HepG2 (cell line): ENCODE results near the gene ADAMTS13. TPM values are rescaled to one million over a fixed set of nuclear protein-coding genes. Genes with fewer than 3 reads are reported as not detected.

Experiments
- ATAC-seq: fragments of 200-7000 bp; cut with Tn5 transposase; 3 replicates; pipeline ENCODE4 v1.9.1; 2020; ENCODE audit warnings: mild to moderate bottlenecking, moderate library complexity
- BruUV-seq: library from RNA; stranded (reverse); fragments of 400-500 nt; replicated peaks from 2 replicates; lab custom pipeline; 2021; lab: Mats Ljungman, UMichigan
- CTCF ChIA-PET: fragments of 300-600 bp; formaldehyde crosslinking; extraction: SDS; loops from one replicate; lab custom pipeline; 2021; ENCODE audit warnings: low total read pairs, inconsistent platforms, low intra/inter-chr PET ratio; lab: Yijun Ruan, JAX
- POLR2A ChIA-PET: fragments of 350-600 bp; sonication (Branson Sonifier 250); formaldehyde crosslinking; loops from one replicate; lab custom pipeline; 2020; ENCODE audit warnings: antibody characterized with exemption, inconsistent platforms; lab: Yijun Ruan, JAX
- DNase-seq: peaks from one replicate; pipeline ENCODE4 v3.0.0-alpha.2; 2015; ENCODE audit warnings: low spot score
- FAIRE-seq: peaks from 3 replicates; lab custom pipeline; 2011; peaks lifted over from hg19 to GRCh38; lab: Jason Lieb, UNC
- H2AFZ ChIP-seq: one replicate; pipeline ENCODE4 v1.6.1; 2011; ENCODE audit warnings: low read length, inconsistent platforms
- H3K27ac ChIP-seq: fragments of 300-600 bp; 3 replicates; pipeline ENCODE4 v1.8.0; 2011; ENCODE audit warnings: mixed run types, mild to moderate bottlenecking, mixed read lengths, low read length, inconsistent platforms; ENCODE audit not compliant: insufficient read depth; ENCODE audit errors: extremely low read length
- H3K27me3 ChIP-seq, 2 experiments: fragments of 200-600 bp in 1 of 2; 2 replicates in 1 of 2; 3 replicates in 1 of 2; pipeline versions ENCODE4 v1.6.0 to v1.8.0; 2011; ENCODE audit warnings: low read length in 2 of 2, mild to moderate bottlenecking in 2 of 2, moderate library complexity in 2 of 2, inconsistent platforms in 1 of 2; ENCODE audit not compliant: insufficient read depth in 2 of 2, control insufficient read depth in 1 of 2
- H3K36me3 ChIP-seq, 2 experiments: fragments of 200-600 bp in 1 of 2; replicated peaks in 1 of 2; 2 replicates in 1 of 2; 3 replicates in 1 of 2; pipeline versions ENCODE4 v1.5.1 to v1.8.0; 2011; ENCODE audit warnings: low read length in 2 of 2, inconsistent platforms in 1 of 2; ENCODE audit not compliant: insufficient read depth in 2 of 2, control insufficient read depth in 1 of 2
- H3K4me1 ChIP-seq: 2 replicates; pipeline ENCODE4 v1.5.1; 2012; ENCODE audit warnings: low read length, inconsistent platforms; ENCODE audit not compliant: insufficient read depth
- H3K4me2 ChIP-seq: 2 replicates; pipeline ENCODE4 v1.6.0; 2011; ENCODE audit warnings: low read depth, low read length, inconsistent platforms
- H3K4me3 ChIP-seq, 3 experiments: fragments of 200-600 bp in 1 of 3; sonication (generic), shearing (Covaris generic) in 1 of 3; replicated peaks in 1 of 3; 2 replicates each; pipeline ENCODE4 v1.5.1; 2011 to 2016; ENCODE audit warnings: low read length in 3 of 3, inconsistent platforms in 2 of 3, low read depth in 2 of 3, mild to moderate bottlenecking in 2 of 3, control low read depth in 1 of 3, mixed read lengths in 1 of 3; ENCODE audit not compliant: insufficient read depth in 1 of 3
- H3K79me2 ChIP-seq: one replicate; pipeline ENCODE4 v1.6.1; 2011; ENCODE audit warnings: low read length, inconsistent platforms; ENCODE audit not compliant: insufficient read depth
- H3K9ac ChIP-seq: 2 replicates; pipeline ENCODE4 v1.6.0; 2011; ENCODE audit warnings: mild to moderate bottlenecking, low read depth, low read length, inconsistent platforms; ENCODE audit not compliant: insufficient read depth
- H3K9me3 ChIP-seq: 2 replicates; pipeline ENCODE4 v1.5.1; 2012; ENCODE audit warnings: mild to moderate bottlenecking, low read length
- H4K20me1 ChIP-seq: 2 replicates; pipeline ENCODE4 v1.6.0; 2011; ENCODE audit warnings: inconsistent platforms, mild to moderate bottlenecking, low read length, moderate library complexity; ENCODE audit not compliant: insufficient read depth
- BRD4 ChIP-seq: sonication (generic); formaldehyde crosslinking; IDR thresholded peaks from 2 replicates; pipeline ENCODE4 v1.4.0; 2020; ENCODE audit warnings: missing genetic modification reagents
- HNF4G ChIP-seq, 2 experiments: sonication (generic) in 1 of 2; formaldehyde crosslinking in 1 of 2; IDR thresholded peaks; 2 replicates each; pipeline versions ENCODE4 v1.4.0 to v1.6.1; 2011 to 2020; ENCODE audit warnings: borderline replicate concordance in 2 of 2, low read depth in 2 of 2, mild to moderate bottlenecking in 2 of 2, low read length in 1 of 2, missing genetic modification reagents in 1 of 2, moderate library complexity in 1 of 2
- HOXD1 ChIP-seq: sonication (generic); formaldehyde crosslinking; IDR thresholded peaks from 2 replicates; pipeline ENCODE4 v1.5.0; 2020; ENCODE audit warnings: missing genetic modification reagents
- IRF2 ChIP-seq: IDR thresholded peaks from 2 replicates; pipeline ENCODE4 v1.6.1; 2018; ENCODE audit warnings: missing genetic modification reagents, missing compliant biosample characterization
- MAZ ChIP-seq, 2 experiments: sonication (generic) in 1 of 2; formaldehyde crosslinking in 1 of 2; IDR thresholded peaks; 2 replicates each; pipeline versions ENCODE4 v1.5.0 to v1.6.1; 2012 to 2020; ENCODE audit warnings: low read depth in 2 of 2, mild to moderate bottlenecking in 2 of 2, borderline replicate concordance in 1 of 2, improper control_type of control experiment in 1 of 2, low read length in 1 of 2, missing genetic modification reagents in 1 of 2, moderate library complexity in 1 of 2
- TP53 ChIP-seq: sonication (generic); formaldehyde crosslinking; conservative IDR thresholded peaks from 2 replicates; pipeline ENCODE4 v1.4.0; 2020; ENCODE audit warnings: missing genetic modification reagents
- ZFP62 ChIP-seq: sonication (generic); formaldehyde crosslinking; IDR thresholded peaks from 2 replicates; pipeline ENCODE4 v1.4.0; 2020; ENCODE audit warnings: missing genetic modification reagents
- ZNF75D ChIP-seq: sonication (generic); formaldehyde crosslinking; IDR thresholded peaks from 2 replicates; pipeline ENCODE4 v1.8.1; 2023; ENCODE audit warnings: missing genetic modification reagents, mild to moderate bottlenecking, borderline replicate concordance
- ZNF775 ChIP-seq: sonication (generic); formaldehyde crosslinking; IDR thresholded peaks from 2 replicates; pipeline ENCODE4 v1.4.0; 2020; ENCODE audit warnings: missing genetic modification reagents, mild to moderate bottlenecking, moderate library complexity, borderline replicate concordance
- ZNF878 ChIP-seq: sonication (generic); formaldehyde crosslinking; IDR thresholded peaks from 2 replicates; pipeline ENCODE4 v1.8.1; 2023; ENCODE audit warnings: mild to moderate bottlenecking, missing genetic modification reagents, moderate library complexity
- WGBS: methylation state at CpG from one replicate; pipeline ENCODE4 v1.1.6; 2017; ENCODE audit warnings: low lambda C conversion rate; 5-methylcytosine and 5-hydroxymethylcytosine counted together
- in situ Hi-C: cut with HindIII; loops from 2 replicates; pipeline ENCODE4 v1.10.0; 2017; ENCODE audit warnings: low pct_unique_long_range_greater_than_20kb; ENCODE audit not compliant: extremely low pct_ligation_motif_present
- intact Hi-C: fragments of 100-400 bp; cut with micrococcal nuclease; formaldehyde crosslinking; loops from one replicate; pipeline ENCODE4 v1.10.0; 2022; ENCODE audit not compliant: unreplicated experiment
- polyA plus RNA-seq, 8 experiments: library from polyadenylated mRNA; depleted of rRNA in 3 of 8; stranded (reverse) in 7 of 8; unstranded in 1 of 8; fragments of >200 nt; fragmentation: Illumina TruSeq in 4 of 8; extraction: Trizol in 4 of 8; gene quantifications; 2 replicates each; pipeline versions ENCODE4 v1.2.1 to v1.2.3, GENCODE V29; 2011 to 2016; ENCODE audit warnings: low read depth in 4 of 8, missing spikeins in 1 of 8, mixed read lengths in 1 of 8; ENCODE audit not compliant: insufficient read depth in 1 of 8
- total RNA-seq, 5 experiments: library from RNA; depleted of rRNA; stranded (reverse); fragments of >200 nt; fragmentation: Illumina TruSeq; extraction: Trizol; gene quantifications; 2 replicates each; pipeline ENCODE4 v1.2.3, GENCODE V29; 2016; ENCODE audit warnings: low read depth in 1 of 5
- TF ChIP-seq, protein P1 (sequence below): sonication (generic); formaldehyde crosslinking; IDR thresholded peaks from 2 replicates; pipeline ENCODE4 v1.5.0; 2020; ENCODE audit warnings: mild to moderate bottlenecking, missing genetic modification reagents, borderline replicate concordance
- TF ChIP-seq, protein P2 (sequence below): IDR thresholded peaks from 2 replicates; pipeline ENCODE4 v1.6.1; 2012; ENCODE audit warnings: low read depth, low read length, improper control_type of control experiment

Gene ADAMTS13
- total and polyA plus RNA-seq, 2 of the 13 experiments (the other 11 are each of a cell fraction or from before 2014, with no cell fraction given): 0.91 to 4.5 TPM

DNA sequence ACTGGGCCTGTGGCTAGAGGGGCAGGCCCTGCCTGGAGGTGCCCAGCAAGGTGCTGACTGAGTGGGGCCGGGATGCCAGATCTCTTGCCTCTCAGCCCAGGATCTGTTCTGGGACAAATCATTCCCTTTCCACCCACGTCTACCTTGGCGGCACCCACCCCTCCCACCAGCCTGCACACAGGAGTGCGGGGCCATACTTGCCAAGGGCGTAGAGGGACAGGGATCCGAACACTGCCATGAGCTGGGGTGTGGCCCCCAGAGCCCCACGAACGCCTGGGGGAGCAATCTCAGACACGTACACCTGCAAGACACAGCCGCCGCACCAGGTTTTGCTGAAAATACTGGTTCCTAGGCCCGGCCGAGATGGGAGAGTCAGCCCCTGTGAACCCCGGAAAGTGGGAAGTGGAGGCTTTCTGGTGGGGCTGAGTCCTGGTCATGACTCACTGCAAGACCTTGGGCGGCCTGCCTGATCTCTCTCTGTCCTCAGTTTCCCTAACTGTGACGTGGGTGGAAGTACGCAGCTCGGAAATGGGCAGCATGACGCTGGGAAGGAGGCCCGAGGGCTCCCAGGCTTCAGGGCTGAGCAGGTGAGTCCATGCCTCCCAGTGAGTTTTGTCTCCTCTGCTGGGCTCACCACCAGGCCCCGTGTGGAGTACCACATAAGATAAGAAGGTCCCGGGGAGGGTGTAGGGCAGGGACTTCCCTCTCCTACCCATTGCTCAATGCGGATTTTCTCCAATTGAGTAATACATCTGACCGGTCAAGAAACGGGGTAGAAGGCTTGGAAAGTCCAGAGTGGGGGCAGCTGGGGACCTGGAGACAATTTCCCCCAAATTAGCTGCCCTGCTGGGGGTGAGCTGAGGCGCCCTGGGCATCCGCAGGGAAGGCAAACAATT, 54.1 kb downstream of the ADAMTS13 start:
- WGBS: 90% methylated on average over 21 of the region's 27 CpGs
- Histone ChIP-seq H3K4me1 (peaks cover 23% of the 10 kb centered on the region), H3K4me3 (no peak overlapping the region), H3K27ac (no peak overlapping the region), H3K9me3 (no peaks in the 10 kb centered on the region), H3K79me2 (no peaks in the 10 kb centered on the region), H3K9ac (no peak overlapping the region), H3K27me3 (peaks cover 0 to 13% of the 10 kb centered on the region in 2 experiments), H3K4me2 (no peak overlapping the region), H4K20me1 (0 out of 2 replicates have a peak, but pooled peaks cover 2% of the 10 kb centered on the region), H3K36me3 (0 out of 5 replicates have a peak, but pooled peaks cover 0 to 3% of the 10 kb centered on the region in 2 experiments), H2AFZ (no peak overlapping the region)
- in situ Hi-C loops: no loop called here
- FAIRE-seq (no peak), ATAC-seq (no peak), DNase-seq (no peak)
- intact Hi-C loops: no loop called here
- no TSS peak for BruUV-seq
- ChIA-PET POLR2A (interaction anchor here (3.9 kb wide), 1 partner anchor 17 kb away, joined by 50 read pairs; the partner anchor contains the start of gene CACFD1), CTCF (no interaction called here)
- TF ChIP-seq HNF4G (IDR thresholded peaks at IDR 0.05; ENCODE audit: borderline replicate concordance, low read depth, low read length) (no peak), HNF4G (CRISPR knock-in tag; IDR thresholded peaks at IDR 0.05; ENCODE audit: borderline replicate concordance, low read depth) (no peak), ZFP62 (CRISPR knock-in tag) (no peak), MAZ (IDR thresholded peaks at IDR 0.05; ENCODE audit: borderline replicate concordance, low read depth, low read length) (no peak), MAZ (CRISPR knock-in tag; IDR thresholded peaks at IDR 0.05; ENCODE audit: low read depth) (no peak), ZNF878 (no peak), IRF2 (CRISPR knock-in tag) (no peak), ZNF775 (no peak), TP53 (CRISPR knock-in tag) (no peak), ZNF75D (CRISPR knock-in tag) (no peak), HOXD1 (CRISPR knock-in tag) (no peak), BRD4 (CRISPR knock-in tag) (no peak)
- TF ChIP-seq, protein P1, sequence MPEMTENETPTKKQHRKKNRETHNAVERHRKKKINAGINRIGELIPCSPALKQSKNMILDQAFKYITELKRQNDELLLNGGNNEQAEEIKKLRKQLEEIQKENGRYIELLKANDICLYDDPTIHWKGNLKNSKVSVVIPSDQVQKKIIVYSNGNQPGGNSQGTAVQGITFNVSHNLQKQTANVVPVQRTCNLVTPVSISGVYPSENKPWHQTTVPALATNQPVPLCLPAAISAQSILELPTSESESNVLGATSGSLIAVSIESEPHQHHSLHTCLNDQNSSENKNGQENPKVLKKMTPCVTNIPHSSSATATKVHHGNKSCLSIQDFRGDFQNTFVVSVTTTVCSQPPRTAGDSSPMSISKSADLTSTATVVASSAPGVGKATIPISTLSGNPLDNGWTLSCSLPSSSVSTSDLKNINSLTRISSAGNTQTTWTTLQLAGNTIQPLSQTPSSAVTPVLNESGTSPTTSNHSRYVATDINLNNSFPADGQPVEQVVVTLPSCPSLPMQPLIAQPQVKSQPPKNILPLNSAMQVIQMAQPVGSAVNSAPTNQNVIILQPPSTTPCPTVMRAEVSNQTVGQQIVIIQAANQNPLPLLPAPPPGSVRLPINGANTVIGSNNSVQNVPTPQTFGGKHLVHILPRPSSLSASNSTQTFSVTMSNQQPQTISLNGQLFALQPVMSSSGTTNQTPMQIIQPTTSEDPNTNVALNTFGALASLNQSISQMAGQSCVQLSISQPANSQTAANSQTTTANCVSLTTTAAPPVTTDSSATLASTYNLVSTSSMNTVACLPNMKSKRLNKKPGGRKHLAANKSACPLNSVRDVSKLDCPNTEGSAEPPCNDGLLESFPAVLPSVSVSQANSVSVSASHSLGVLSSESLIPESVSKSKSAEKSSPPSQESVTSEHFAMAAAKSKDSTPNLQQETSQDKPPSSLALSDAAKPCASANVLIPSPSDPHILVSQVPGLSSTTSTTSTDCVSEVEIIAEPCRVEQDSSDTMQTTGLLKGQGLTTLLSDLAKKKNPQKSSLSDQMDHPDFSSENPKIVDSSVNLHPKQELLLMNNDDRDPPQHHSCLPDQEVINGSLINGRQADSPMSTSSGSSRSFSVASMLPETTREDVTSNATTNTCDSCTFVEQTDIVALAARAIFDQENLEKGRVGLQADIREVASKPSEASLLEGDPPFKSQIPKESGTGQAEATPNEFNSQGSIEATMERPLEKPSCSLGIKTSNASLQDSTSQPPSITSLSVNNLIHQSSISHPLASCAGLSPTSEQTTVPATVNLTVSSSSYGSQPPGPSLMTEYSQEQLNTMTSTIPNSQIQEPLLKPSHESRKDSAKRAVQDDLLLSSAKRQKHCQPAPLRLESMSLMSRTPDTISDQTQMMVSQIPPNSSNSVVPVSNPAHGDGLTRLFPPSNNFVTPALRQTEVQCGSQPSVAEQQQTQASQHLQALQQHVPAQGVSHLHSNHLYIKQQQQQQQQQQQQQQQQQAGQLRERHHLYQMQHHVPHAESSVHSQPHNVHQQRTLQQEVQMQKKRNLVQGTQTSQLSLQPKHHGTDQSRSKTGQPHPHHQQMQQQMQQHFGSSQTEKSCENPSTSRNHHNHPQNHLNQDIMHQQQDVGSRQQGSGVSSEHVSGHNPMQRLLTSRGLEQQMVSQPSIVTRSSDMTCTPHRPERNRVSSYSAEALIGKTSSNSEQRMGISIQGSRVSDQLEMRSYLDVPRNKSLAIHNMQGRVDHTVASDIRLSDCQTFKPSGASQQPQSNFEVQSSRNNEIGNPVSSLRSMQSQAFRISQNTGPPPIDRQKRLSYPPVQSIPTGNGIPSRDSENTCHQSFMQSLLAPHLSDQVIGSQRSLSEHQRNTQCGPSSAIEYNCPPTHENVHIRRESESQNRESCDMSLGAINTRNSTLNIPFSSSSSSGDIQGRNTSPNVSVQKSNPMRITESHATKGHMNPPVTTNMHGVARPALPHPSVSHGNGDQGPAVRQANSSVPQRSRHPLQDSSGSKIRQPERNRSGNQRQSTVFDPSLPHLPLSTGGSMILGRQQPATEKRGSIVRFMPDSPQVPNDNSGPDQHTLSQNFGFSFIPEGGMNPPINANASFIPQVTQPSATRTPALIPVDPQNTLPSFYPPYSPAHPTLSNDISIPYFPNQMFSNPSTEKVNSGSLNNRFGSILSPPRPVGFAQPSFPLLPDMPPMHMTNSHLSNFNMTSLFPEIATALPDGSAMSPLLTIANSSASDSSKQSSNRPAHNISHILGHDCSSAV: no peak
- TF ChIP-seq, protein P2, sequence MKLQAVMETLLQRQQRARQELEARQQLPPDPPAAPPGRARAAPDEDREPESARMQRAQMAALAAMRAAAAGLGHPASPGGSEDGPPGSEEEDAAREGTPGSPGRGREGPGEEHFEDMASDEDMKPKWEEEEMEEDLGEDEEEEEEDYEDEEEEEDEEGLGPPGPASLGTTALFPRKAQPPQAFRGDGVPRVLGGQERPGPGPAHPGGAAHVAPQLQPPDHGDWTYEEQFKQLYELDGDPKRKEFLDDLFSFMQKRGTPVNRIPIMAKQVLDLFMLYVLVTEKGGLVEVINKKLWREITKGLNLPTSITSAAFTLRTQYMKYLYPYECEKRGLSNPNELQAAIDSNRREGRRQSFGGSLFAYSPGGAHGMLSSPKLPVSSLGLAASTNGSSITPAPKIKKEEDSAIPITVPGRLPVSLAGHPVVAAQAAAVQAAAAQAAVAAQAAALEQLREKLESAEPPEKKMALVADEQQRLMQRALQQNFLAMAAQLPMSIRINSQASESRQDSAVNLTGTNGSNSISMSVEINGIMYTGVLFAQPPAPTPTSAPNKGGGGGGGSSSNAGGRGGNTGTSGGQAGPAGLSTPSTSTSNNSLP: no peak
